Pons (tissue), 1 donor: ENCODE results near the gene CROCC2.

Source experiments
- DNase-seq: peaks from one replicate; pipeline ENCODE4 v3.0.0-alpha.2; 2016; ENCODE audit warnings: low spot score

CROCC2 gene

GRCh38 chr2:240891492-240892340, 14.4 kb upstream of the CROCC2 start:
- no peak for DNase-seq

GRCh38 chr2:240892356-240892755, 13.8 kb upstream of the CROCC2 start:
- no peak for DNase-seq

- DNase-seq: no peak
Observed at GRCh38 chr2:240892925-240893324, 13.2 kb upstream of the CROCC2 start.

GRCh38 chr2:240893363-240893844, 12.7 kb upstream of the CROCC2 start:
- no peak for DNase-seq

GRCh38 chr2:240894006-240894405, 12.1 kb upstream of the CROCC2 start:
- no peak for DNase-seq

- no peak for DNase-seq
Observed at GRCh38 chr2:240894836-240895558, 11.1 kb upstream of the CROCC2 start.

GRCh38 chr2:240895656-240896388, 10.3 kb upstream of the CROCC2 start, which contains the start of gene MAB21L4:
MAB21L4 (minus strand) TSS chr2:240896156; CDS start chr2:240895997, 159 bp downstream.
- DNase-seq: no peak

- no peak for DNase-seq
Observed at GRCh38 chr2:240896394-240896793, 9.7 kb upstream of the CROCC2 start.

GRCh38 chr2:240896871-240897692, 9.1 kb upstream of the CROCC2 start:
- no peak for DNase-seq

- no peak for DNase-seq
Observed at GRCh38 chr2:240898108-240898730, 7.9 kb upstream of the CROCC2 start.

- no peak for DNase-seq
Observed at GRCh38 chr2:240898731-240899467, 7.2 kb upstream of the CROCC2 start.

- DNase-seq: no peak
Observed at GRCh38 chr2:240899468-240899865, 6.7 kb upstream of the CROCC2 start.

- no peak for DNase-seq
Observed at GRCh38 chr2:240900141-240900860, 5.8 kb upstream of the CROCC2 start.

GRCh38 chr2:240901986-240902614, 4.0 kb upstream of the CROCC2 start:
- no peak for DNase-seq

GRCh38 chr2:240902615-240903041, 3.5 kb upstream of the CROCC2 start:
- DNase-seq: no peak

GRCh38 chr2:240903191-240904060, 2.7 kb upstream of the CROCC2 start:
- DNase-seq: no peak

GRCh38 chr2:240904216-240905175, 1.6 kb upstream of the CROCC2 start:
- no peak for DNase-seq
